ENCODE data around the gene SMC1A.

GRCh38 chrX:53440101-53440500 lies 17.6 kb upstream of the SMC1A start:
- TF ChIP-seq POLR2AphosphoS5 (IDR thresholded peaks at IDR 0.05; ENCODE audit: borderline replicate concordance, low read depth, low read length) (no peak), EZH2 (IDR thresholded peaks at IDR 0.05) (no peak)
